BLaER1 (cell line): ENCODE results near the gene WIF1.

Experiments
- H3K27ac ChIP-seq: shearing (Covaris generic); formaldehyde crosslinking; 2 replicates; pipeline ENCODE4 v1.8.1; 2022
- H3K27me3 ChIP-seq: shearing (Covaris generic); formaldehyde crosslinking; 2 replicates; pipeline ENCODE4 v1.8.1; 2022
- H3K36me3 ChIP-seq: shearing (Covaris generic); formaldehyde crosslinking; 2 replicates; pipeline ENCODE4 v1.8.1; 2022
- H3K4me1 ChIP-seq: shearing (Covaris generic); formaldehyde crosslinking; 2 replicates; pipeline ENCODE4 v1.8.1; 2022
- H3K4me2 ChIP-seq: shearing (Covaris generic); formaldehyde crosslinking; 2 replicates; pipeline ENCODE4 v1.8.1; 2022
- H3K4me3 ChIP-seq: shearing (Covaris generic); formaldehyde crosslinking; 2 replicates; pipeline ENCODE4 v1.8.1; 2022
- H3K9ac ChIP-seq: shearing (Covaris generic); formaldehyde crosslinking; 2 replicates; pipeline ENCODE4 v1.8.1; 2022
- H3K9me3 ChIP-seq: shearing (Covaris generic); formaldehyde crosslinking; 2 replicates; pipeline ENCODE4 v1.8.1; 2022
- H4K20me1 ChIP-seq: shearing (Covaris generic); formaldehyde crosslinking; 2 replicates; pipeline ENCODE4 v1.8.1; 2022
- Cebpa-rat ChIP-seq: shearing (Covaris generic); IDR thresholded peaks from 2 replicates; pipeline ENCODE4 v1.8.1; 2022

WIF1 gene

DNA sequence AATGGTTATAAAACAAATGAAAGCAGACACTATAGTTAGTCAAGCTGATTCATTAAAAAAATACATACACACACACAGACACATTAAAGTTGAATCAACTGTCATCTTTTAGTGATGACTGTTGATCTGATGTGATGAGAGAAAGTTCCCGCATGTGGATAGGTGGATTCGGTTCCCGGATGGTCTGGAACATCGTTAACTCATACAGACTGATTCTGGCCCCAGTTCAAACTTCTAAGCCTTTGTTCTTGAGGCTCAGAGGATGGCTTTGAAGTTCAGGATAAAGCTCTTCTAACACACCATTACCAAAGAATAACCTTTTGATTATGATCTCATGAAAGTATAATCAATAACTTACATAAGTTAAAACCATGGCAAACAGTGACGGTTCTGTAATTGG, 27.5 kb downstream of the WIF1 start:
- TF ChIP-seq Cebpa-rat = no peak
- Histone ChIP-seq H3K9ac (no peak overlapping the region), H3K4me2 (no peak overlapping the region), H3K27me3 (no peaks in the 10 kb centered on the region), H4K20me1 (no peaks in the 10 kb centered on the region), H3K4me1 (no peaks in the 10 kb centered on the region), H3K4me3 (no peak overlapping the region), H3K36me3 (no peaks in the 10 kb centered on the region), H3K9me3 (no peaks in the 10 kb centered on the region), H3K27ac (no peak overlapping the region)

DNA sequence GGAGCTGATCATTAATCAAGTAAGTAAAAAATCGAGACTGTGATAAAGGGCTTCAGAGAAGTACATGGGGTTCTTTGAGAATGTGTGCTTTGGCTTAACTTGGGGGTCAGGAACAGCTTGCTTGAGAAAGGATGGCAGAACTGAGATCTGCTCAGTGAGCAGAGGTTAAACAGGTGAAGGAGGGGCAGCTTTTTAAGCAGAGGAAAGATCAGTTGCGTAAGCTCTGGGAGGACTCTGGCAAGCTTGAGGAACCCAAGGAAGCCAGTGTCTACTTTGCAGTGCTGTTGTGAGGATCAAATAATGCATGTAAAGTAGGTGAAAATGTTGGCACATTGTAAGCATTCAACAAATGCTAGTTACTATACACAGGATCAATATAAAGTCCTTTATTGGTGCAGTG, 30.6 kb downstream of the WIF1 start:
- Histone ChIP-seq H3K9me3 (no peaks in the 10 kb centered on the region), H4K20me1 (no peaks in the 10 kb centered on the region), H3K4me1 (no peaks in the 10 kb centered on the region), H3K27me3 (no peaks in the 10 kb centered on the region), H3K9ac (no peak overlapping the region), H3K4me2 (no peak overlapping the region), H3K27ac (no peak overlapping the region), H3K4me3 (no peak overlapping the region), H3K36me3 (no peaks in the 10 kb centered on the region)
- TF ChIP-seq Cebpa-rat = no peak

DNA sequence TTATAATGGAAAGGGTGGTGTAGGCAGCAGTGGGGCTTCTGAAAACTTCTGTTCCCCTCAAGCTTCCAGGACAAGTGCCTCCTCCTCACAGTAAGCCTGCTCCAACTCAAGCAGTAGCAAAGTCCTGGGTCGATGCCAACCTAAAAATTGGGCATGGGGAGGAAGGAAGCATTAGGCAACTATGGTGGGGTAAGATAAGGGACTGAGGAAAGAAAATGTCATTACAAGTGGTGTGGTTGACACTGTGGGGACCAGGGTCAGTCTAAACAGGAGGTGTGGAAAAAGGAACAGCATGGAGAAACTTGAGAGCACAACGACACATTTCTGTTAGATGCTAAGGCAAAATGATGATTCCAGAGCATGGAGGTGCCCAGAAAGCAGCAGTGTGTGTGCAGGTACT, 34.9 kb downstream of the WIF1 start:
- Histone ChIP-seq H3K4me3 (no peak overlapping the region), H4K20me1 (no peaks in the 10 kb centered on the region), H3K27me3 (no peaks in the 10 kb centered on the region), H3K4me2 (no peak overlapping the region), H3K27ac (no peak overlapping the region), H3K36me3 (no peaks in the 10 kb centered on the region), H3K9ac (no peak overlapping the region), H3K4me1 (no peaks in the 10 kb centered on the region; the same call in 1 of the 2 replicates), H3K9me3 (no peaks in the 10 kb centered on the region)
- no peak for TF ChIP-seq Cebpa-rat

DNA sequence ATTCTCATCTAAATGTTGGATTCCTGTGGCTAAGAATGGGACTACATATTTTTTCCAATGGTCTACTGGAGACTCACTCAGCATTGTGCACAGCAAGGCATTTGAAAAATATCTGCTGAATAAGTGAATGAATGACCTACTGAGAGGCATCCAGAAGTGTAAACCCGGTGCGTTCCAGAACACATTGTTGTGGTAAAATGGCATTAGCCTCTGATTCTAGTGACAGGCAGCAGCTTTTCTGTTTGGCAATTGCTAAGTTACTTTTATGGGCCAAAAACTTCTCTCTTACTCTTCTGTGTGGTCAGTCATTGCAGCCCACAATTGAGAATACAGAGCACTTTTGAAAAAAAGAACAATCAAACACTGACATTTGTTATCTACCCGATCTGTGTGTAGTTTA, 36.5 kb downstream of the WIF1 start:
- H3K27ac ChIP-seq = no peak overlapping the region
- no peaks in the 10 kb centered on the region for H3K9me3 ChIP-seq

GRCh38 chr12:65083581-65083980, 37.5 kb downstream of the WIF1 start:
- H3K9ac ChIP-seq = no peak overlapping the region
- H3K36me3 ChIP-seq = no peaks in the 10 kb centered on the region
- no peaks in the 10 kb centered on the region for H4K20me1 ChIP-seq
- no peak overlapping the region for H3K4me2 ChIP-seq
- no peaks in the 10 kb centered on the region for H3K9me3 ChIP-seq
- H3K27ac ChIP-seq = no peak overlapping the region
- H3K27me3 ChIP-seq = no peaks in the 10 kb centered on the region
- H3K4me3 ChIP-seq = no peak overlapping the region
- TF ChIP-seq Cebpa-rat = no peak
- H3K4me1 ChIP-seq = no peaks in the 10 kb centered on the region; the same call in 1 of the 2 replicates

More for the DNA sequence above, 36.5 kb downstream of the WIF1 start:
- Histone ChIP-seq H3K36me3 (no peaks in the 10 kb centered on the region), H3K27me3 (no peaks in the 10 kb centered on the region), H4K20me1 (no peaks in the 10 kb centered on the region), H3K4me2 (no peak overlapping the region), H3K4me3 (no peak overlapping the region), H3K9ac (no peak overlapping the region), H3K4me1 (no peaks in the 10 kb centered on the region; the same call in 1 of the 2 replicates)
- TF ChIP-seq Cebpa-rat = no peak

- H3K36me3 ChIP-seq = no peaks in the 10 kb centered on the region
- H3K27me3 ChIP-seq = no peaks in the 10 kb centered on the region
- no peaks in the 10 kb centered on the region; the same call in 1 of the 2 replicates for H3K4me1 ChIP-seq
- H4K20me1 ChIP-seq = no peaks in the 10 kb centered on the region
- H3K9me3 ChIP-seq = no peaks in the 10 kb centered on the region
- no peak overlapping the region for H3K4me2 ChIP-seq
- H3K27ac ChIP-seq = no peak overlapping the region
- H3K9ac ChIP-seq = no peak overlapping the region
- TF ChIP-seq Cebpa-rat = no peak
- H3K4me3 ChIP-seq = no peak overlapping the region
Observed at GRCh38 chr12:65082406-65082805, 38.7 kb downstream of the WIF1 start.

DNA sequence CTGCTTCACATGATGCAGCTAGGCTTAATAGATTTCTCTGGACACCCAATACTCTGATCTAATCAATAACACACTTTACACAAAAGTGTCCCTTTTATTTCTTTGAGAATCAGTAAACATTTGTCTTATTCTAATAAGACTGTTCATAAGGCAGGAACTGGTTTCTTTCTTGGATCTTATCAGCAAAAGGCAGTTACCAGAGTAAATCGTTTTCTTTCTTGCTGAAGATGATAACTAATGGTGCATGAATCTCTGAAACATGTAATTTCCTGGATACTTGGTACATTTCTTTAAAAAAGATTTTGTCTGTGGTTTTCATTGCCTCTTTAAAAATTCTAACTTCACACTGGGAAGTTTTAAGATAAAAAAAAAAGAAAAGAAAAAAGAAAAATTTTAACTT, 39.6 kb downstream of the WIF1 start:
- Histone ChIP-seq H3K27me3 (no peaks in the 10 kb centered on the region), H3K9ac (no peak overlapping the region), H3K4me3 (no peak overlapping the region), H3K4me2 (no peak overlapping the region), H3K4me1 (no peaks in the 10 kb centered on the region; the same call in 1 of the 2 replicates), H3K9me3 (no peaks in the 10 kb centered on the region), H3K27ac (no peak overlapping the region), H3K36me3 (no peaks in the 10 kb centered on the region), H4K20me1 (no peaks in the 10 kb centered on the region)
- no peak for TF ChIP-seq Cebpa-rat

DNA sequence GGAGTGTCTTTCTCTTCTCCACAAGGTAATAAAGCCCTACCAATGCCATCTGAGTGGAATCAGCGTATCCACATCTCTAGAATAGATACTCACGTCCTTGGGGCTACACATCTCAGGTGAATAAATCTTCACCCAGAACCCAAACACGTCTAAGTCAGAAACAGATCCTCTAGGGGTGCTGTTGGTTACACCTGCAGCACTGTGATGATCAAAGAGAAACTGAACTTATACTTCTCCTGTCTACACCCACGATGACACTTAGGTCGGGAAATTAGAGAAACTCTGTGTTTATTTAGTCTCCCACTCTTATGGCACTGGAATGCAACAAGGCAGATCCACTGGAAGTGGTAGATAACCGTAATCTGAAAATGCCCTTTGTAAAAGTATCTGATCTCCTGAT, 46.2 kb downstream of the WIF1 start:
- Histone ChIP-seq H3K27ac (no peak overlapping the region), H3K4me1 (no peaks in the 10 kb centered on the region), H3K36me3 (no peaks in the 10 kb centered on the region), H4K20me1 (no peaks in the 10 kb centered on the region), H3K9me3 (no peaks in the 10 kb centered on the region), H3K4me2 (no peak overlapping the region), H3K9ac (no peak overlapping the region), H3K27me3 (no peaks in the 10 kb centered on the region), H3K4me3 (no peak overlapping the region)
- TF ChIP-seq Cebpa-rat = no peak

GRCh38 chr12:65069336-65069735, 51.8 kb downstream of the WIF1 start:
- TF ChIP-seq Cebpa-rat = no peak
- H3K27ac ChIP-seq = no peak overlapping the region

DNA sequence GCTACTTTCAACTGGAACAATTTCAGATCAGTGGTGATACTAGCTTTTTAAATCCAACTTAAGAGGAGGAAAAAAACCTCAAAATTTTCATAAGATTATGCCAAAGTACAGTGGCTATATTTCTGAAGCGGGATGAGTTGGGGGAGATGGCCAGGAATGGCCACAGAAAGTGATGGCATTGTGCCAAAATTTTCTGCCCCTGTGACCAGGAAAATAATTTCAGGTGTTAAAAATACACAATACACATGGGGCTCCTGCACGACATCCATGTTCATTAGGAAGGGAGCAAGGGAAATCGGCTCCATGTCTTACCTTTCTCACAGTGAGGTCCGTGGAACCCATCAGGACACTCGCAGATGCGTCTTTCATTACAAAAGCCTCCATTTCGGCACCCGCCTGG, 53.7 kb downstream of the WIF1 start:
- H3K4me1 ChIP-seq = no peaks in the 10 kb centered on the region
- H3K4me2 ChIP-seq = no peak overlapping the region
- H4K20me1 ChIP-seq = no peaks in the 10 kb centered on the region
- H3K4me3 ChIP-seq = no peak overlapping the region
- no peaks in the 10 kb centered on the region for H3K9me3 ChIP-seq
- H3K27ac ChIP-seq = no peak overlapping the region
- H3K36me3 ChIP-seq = no peaks in the 10 kb centered on the region
- H3K27me3 ChIP-seq = no peaks in the 10 kb centered on the region
- TF ChIP-seq Cebpa-rat = no peak
- H3K9ac ChIP-seq = no peak overlapping the region

More at GRCh38 chr12:65069336-65069735, 51.8 kb downstream of the WIF1 start:
- H3K4me1 ChIP-seq = no peaks in the 10 kb centered on the region
- no peak overlapping the region for H3K4me2 ChIP-seq
- no peaks in the 10 kb centered on the region for H3K27me3 ChIP-seq
- no peaks in the 10 kb centered on the region for H3K36me3 ChIP-seq
- no peaks in the 10 kb centered on the region for H3K9me3 ChIP-seq
- H3K4me3 ChIP-seq = no peak overlapping the region
- no peaks in the 10 kb centered on the region for H4K20me1 ChIP-seq
- H3K9ac ChIP-seq = no peak overlapping the region

GRCh38 chr12:65055859-65056258, 65.2 kb downstream of the WIF1 start:
- no peak overlapping the region for H3K4me3 ChIP-seq
- no peaks in the 10 kb centered on the region for H3K36me3 ChIP-seq

More at GRCh38 chr12:65055859-65056258, 65.2 kb downstream of the WIF1 start:
- Histone ChIP-seq H3K4me2 (no peak overlapping the region), H3K9me3 (peaks cover 8% of the 10 kb centered on the region), H4K20me1 (no peaks in the 10 kb centered on the region), H3K27me3 (no peaks in the 10 kb centered on the region), H3K27ac (no peak overlapping the region), H3K4me1 (no peaks in the 10 kb centered on the region), H3K9ac (no peak overlapping the region)
- TF ChIP-seq Cebpa-rat = no peak
